Body of pancreas (tissue), 4 donors: ENCODE measurements around the gene GPR176.

Experiments used
- POLR2A ChIP-seq, 3 donors: fragments of 450-650 bp; IDR thresholded peaks; one replicate each; pipeline ENCODE4 v1.6.1; 2016; ENCODE audit warnings: antibody characterized with exemption in 3 of 3, mild to moderate bottlenecking in 2 of 3
- TF ChIP-seq, protein P1 (sequence below), 7 experiments: fragments of 450-650 bp in 4 of 7; fragments of 200-600 bp in 3 of 7; sonication (generic) in 3 of 7; IDR thresholded peaks; one replicate each; pipeline ENCODE4 v1.5.1; 2016 to 2019; ENCODE audit warnings: antibody characterized with exemption in 7 of 7

DNA sequence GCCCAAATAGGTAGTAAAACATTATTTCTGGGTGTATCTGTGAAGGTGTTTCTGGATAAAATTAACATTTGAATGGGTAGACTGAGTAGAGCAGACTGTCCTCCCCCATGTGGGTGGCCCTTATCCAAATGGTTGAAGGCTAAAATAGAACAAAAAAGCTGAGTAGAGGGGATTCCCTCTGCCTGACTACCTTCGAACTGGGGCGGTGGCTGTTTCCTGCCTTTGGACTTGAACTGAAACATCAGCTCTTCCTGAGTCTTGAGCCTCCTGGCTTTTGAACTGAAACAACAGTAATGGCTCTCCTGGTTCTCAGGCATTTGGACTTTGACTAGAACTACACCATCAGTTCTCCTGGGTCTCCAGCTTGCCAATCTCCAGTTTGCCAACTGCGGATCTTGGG lies 4.4 kb upstream of the GPR176 start:
- no peak for TF ChIP-seq POLR2A (IDR thresholded peaks at IDR 0.05)
- TF ChIP-seq, protein P1, sequence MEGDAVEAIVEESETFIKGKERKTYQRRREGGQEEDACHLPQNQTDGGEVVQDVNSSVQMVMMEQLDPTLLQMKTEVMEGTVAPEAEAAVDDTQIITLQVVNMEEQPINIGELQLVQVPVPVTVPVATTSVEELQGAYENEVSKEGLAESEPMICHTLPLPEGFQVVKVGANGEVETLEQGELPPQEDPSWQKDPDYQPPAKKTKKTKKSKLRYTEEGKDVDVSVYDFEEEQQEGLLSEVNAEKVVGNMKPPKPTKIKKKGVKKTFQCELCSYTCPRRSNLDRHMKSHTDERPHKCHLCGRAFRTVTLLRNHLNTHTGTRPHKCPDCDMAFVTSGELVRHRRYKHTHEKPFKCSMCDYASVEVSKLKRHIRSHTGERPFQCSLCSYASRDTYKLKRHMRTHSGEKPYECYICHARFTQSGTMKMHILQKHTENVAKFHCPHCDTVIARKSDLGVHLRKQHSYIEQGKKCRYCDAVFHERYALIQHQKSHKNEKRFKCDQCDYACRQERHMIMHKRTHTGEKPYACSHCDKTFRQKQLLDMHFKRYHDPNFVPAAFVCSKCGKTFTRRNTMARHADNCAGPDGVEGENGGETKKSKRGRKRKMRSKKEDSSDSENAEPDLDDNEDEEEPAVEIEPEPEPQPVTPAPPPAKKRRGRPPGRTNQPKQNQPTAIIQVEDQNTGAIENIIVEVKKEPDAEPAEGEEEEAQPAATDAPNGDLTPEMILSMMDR (IDR thresholded peaks at IDR 0.05): no peak
